GM21526 (cell line): ENCODE data around the gene CAPN3.

Source experiments
- ATAC-seq: cut with Tn5 transposase; IDR thresholded peaks from one replicate; pipeline ENCODE4 v1.9.1; 2021; ENCODE audit warnings: moderate library complexity; ENCODE audit not compliant: unreplicated experiment, low FRiP score

The CAPN3 gene

DNA sequence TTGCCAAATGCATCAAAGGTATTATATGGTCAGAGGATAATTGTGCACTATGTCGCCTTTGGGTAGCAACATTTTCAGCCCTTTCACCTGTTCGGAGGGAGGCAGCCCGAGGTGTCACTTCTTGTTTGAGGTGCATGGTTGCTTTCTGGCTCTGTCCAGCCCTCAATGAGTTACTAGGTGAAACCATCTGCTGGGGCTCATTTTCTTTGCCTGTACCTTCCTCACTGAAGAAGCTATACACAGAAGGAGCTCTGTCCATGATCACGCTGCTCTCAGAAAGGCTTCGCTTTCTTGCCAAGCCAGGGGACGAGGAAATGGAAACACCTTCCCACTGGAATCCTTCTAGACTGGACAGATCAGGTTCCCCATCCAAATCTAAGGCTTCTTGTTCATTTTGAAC lies 89.0 kb downstream of the CAPN3 start:
- no peak for ATAC-seq

DNA sequence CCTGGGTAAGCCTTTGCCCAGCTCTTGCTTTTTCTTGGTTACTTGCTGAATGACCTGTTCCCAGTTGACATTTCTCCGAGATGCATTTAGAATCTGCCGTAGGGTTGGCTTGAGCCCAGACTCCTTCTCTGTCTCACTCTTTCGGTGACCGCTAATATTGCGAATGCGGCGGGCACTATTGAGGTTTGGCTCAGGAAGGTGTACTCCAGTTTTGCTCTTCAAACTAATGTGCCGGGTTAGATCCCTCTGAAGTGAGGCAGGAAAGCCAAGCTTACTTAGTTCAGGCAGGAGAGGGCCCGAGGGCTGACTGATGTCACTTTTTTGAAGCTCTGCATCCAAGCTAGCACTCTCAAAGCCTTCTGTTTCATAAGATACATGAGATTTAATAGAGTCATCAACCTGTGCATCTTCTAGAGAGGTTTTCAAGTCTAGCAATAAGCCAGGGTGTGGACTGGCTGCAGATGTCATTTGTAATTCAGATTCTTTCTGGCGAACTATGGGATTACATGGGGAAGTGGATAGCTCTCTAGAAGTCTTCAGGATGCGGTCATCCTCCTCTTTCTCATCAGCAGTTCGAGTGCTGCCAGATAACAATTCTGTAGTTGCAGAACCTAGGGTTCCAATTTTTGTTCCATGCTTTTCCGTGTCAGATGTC lies 90.6 kb downstream of the CAPN3 start:
- no peak for ATAC-seq

DNA sequence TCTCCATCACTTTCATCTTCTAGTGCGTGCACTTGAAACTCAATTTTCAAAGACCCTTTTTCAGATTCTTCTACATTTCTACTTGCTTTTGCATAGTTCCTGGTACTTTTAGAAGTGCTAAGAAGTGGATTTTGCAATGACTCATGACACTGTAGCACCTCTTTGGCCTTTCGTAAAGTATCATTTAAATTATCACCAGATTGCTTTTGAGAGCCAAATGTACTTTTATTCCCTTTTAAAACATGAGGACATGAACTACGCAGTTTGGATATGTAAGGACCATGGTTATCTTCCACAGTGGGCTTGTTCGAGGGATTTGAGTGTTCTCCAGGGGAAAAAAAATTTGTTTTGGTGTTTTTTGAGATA lies 91.1 kb downstream of the CAPN3 start:
- no peak for ATAC-seq

DNA sequence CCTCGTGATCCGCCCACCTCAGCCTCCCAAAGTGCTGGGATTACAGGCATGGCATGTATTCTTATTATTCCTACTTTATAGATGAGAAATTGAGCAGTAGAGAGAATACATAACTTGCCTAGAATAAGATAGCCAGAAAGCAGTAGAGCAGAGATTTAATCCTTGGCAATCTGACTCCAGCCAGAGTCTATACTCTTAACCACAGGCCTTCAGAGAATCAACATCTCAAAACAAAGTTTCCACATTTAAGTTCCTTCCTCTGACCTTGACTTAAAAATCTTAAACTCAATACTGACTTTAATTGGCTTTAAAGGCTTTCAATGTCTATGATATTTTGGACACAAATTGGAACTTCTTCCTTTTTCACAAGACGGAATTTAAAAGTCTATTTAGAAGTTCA lies 94.5 kb downstream of the CAPN3 start:
- no peak for ATAC-seq

DNA sequence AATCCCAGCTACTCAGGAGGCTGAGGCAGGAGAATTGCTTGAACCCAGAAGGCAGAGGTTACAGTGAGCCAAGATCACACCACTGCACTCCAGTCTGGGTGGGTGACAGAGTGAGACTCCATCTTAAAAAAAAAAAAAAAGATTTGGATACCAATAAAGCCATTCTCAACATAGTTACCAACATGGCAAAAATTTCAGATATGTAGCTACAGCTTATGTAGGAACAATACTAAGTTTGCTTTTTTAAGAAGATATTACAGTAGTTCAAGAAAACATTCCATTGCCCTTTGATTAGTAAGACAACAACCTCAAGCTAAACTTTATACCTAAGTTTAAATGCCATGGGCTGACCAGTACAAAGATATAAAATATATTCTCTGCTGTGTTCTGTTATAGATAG lies 97.2 kb downstream of the CAPN3 start:
- no peak for ATAC-seq

DNA sequence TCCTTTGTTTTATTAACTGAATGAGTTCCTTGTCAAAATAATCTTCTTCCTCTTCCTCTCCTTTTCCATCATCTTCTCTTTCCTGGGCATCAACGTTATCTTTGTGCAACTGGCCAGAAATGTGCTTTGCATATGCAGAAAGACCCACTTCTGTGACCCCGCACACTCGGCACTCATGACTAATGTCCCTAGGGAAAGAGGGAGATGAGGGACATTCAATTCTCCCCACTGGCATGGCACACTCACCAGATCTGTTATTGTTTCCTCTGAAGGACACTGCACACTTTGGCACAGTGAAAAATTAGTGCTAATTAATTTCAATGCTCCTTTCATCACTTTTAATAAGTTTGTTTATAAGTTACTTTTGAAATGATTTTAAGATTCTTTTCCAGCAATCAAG lies 97.7 kb downstream of the CAPN3 start:
- no peak for ATAC-seq

DNA sequence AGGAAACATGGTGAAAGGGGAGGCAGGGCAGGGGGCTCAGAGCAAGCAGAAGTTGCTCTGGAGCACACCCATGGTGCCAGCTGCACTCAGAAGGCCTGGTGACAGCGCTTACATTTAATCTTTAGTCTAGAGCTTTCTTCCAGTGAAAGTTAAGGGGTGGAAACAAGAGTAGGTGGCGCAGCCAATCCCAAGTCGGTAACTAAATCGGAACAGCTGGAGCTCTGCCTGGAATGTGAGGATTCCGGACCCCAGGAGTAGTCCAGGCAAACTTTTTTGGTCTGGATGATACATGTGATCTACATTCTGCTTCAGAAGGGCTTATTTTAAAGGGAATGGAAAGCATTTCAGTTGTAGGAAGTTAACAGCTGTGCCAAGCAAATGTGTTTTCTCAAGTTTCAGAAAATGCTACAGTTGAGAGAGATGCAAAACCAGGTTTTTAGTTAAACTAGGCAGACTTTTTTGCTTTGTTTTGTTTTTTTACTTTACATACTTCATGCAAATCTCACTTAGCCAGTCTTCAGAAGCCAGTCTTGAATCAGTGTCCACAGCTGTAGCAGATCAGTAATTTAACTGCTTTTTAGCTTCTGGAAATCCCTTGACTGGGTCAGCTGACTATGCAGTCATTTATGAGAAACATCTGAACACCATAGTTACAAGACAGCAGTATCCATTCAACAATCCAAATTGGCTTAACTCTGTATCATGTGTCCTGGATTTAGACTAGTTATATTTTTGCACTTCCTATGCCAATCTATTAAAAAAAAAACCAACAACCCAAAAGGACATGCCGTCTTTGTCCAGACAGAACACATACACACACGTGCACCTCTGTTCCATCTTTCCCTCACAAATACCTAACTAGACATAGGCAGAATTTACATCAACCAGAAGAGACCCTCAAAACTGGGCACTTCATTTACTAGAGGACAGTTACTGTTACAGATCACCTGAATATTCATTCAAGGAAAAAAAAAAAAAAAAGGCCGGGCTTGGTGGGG lies 98.4 kb downstream of the CAPN3 start:
- peak; percentile 75 for ATAC-seq

DNA sequence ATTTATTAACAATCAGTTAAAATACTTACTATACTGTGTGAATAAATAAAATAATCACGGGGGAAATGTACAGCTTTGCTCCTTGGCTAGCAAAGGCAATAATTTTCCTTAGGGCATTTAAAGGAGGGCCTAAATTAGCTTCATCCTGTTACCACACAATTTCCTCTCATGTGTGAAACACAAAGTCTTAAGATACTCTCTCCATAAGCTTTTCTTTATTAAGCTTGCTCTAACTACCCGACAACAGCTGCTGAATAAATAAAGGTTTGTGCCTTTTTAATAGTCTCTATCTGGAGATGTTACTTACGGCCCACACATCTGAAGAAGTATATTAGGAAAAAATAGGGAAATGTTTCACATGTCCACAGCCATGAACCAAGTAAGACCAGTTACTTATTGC lies 102.0 kb downstream of the CAPN3 start:
- ATAC-seq = no peak
